ENCODE measurements around the gene OTULINL.

The OTULINL gene

GRCh38 chr5:14577971-14578370, 3.6 kb upstream of the OTULINL start:
- DNase-seq, result no peak

DNA sequence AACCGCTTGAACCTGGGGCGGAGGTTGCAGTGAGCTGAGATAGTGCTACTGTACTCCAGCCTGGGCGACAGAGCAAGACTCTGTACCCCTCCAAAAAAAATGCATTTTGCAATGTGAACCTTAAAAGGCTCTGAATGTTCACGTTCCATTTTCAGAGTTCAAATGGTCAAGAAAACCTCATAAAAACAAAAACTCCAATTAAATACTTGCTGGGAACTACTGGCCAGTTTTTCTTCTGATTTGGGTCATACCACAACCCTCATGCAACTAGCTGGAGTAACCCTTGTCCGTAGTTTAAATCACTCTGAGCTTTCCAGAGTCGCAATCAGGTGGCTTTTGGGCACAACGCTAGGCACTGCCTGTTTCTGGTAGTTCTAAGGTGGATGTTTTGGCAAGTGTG, 2.3 kb upstream of the OTULINL start:
- no peak for DNase-seq

GRCh38 chr5:14579731-14580397, 1.7 kb upstream of the OTULINL start:
- no peak for DNase-seq

- no peak for DNase-seq
Measured at GRCh38 chr5:14580398-14581034, 1.1 kb upstream of the OTULINL start.

- peak; percentile 42 for DNase-seq
Measured at GRCh38 chr5:14581891-14582796, 552 bp downstream of the OTULINL start.

DNA sequence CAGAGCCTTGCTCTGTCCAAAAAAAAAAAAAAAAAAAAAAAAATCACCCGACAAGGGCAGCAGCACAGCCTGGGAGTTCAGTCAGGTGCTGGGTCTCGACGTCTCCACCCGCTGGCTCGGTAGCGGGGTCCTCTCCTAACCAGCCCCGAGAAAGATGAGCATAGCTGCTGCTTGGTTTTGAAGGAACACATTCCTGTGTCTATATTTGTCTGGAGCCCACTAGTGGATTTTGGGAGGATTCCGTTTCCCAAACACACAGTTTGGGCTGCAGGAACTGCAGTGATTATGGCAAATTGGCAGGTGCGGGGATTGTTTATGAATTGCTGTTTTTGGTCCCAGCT, 1.2 kb downstream of the OTULINL start:
- DNase-seq, result no peak

DNA sequence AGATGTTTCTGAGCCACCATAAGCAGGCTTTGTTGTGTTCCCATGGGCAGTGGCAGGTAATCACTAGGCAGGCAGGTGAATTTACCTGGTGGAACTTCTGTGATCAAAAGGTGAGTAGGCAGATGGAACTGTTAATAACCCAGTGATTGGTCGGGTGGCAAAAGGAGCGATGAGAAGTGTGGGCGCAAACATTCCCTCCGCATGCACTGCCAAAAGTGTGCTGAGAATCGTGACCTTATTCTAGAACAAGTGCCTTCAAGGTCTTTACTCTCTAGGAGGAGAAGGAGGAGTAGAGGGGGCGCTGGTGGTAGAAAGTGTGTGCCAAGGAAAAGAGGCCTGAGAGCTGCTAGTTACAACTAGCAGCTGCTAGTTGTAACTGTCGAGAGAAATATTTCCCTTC, 3.3 kb downstream of the OTULINL start:
- no peak for DNase-seq

DNA sequence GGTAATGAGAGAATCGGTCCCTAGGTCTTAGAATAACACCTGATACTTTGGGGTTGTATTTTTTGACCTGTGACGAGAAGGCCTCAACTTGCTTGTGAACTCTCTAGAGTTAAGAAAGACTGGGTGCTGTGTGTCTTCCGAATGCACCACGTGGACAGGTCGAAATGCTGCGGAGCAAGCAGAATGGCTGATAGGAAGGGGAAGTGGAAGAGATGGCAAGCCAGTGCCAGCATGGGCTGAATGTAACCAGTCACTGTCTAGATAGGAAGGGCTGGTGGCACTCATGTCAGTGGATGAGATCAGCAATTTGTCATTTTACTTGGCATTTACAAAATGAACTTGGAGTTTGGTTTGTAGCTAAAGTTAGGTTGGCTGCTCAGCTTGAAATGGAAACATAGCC, 5.6 kb downstream of the OTULINL start:
- DNase-seq, result no peak

- DNase-seq, result no peak
Measured at GRCh38 chr5:14588145-14588544, 6.6 kb downstream of the OTULINL start.

DNA sequence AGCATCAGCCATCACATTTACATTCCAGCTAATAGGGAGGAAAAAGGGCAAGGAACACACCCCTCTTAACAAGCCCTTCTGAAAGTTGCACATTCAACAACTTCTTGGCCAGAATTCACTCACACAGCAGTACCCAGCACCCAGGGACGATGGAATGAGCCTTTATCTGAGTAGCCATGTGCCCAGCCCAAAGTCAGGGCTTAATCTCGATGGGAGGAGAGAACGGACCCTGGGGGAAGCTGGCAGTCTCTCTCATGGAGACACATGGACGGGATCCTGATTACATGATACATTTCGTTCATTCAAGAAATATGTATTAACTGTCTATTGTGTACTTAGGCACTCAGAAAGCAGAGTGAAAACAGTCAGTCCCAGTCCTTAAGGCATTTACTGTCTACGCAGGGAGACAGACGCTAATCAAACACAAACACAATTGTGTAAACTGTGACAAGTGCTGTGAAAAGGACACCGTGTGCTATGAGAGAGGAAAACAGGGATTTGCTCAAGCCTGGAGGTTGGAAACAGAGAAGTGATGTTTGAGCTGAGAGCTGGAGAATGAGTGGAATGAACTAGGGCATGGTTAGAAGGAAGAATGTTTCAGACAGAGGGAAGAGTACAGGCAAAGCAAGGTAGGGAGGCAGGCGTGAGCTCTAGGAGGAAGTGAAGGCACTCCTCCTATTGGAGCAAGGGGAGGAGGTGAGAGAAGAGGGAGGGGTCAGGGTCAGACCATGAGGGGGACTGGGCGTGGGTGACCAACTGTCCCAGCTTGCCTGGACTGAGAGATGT, 7.4 kb downstream of the OTULINL start:
- no peak for DNase-seq

GRCh38 chr5:14590949-14591348, 9.4 kb downstream of the OTULINL start:
- no peak for DNase-seq

DNA sequence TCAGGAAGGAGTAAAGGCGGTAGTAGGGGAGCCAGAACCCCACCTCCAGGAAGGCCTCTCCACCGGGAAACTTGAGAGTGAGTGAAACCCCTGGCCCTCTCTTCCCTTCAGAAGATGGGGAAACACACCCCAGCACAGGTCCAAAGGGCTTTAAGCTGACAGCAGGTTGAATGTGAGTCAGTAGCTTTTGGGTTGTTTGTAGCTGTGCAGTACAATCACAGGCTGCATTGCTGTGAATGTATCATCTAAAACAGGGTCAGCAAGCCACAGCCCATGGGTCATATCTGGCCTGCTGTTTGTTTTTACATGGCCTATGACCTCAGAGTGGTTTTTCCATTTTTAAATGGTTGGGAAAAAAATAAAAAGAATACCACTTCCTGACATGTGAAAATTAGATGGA, 10.0 kb downstream of the OTULINL start:
- DNase-seq, result no peak

- DNase-seq, result no peak
Measured at GRCh38 chr5:14593326-14594021, 11.9 kb downstream of the OTULINL start.

- DNase-seq, result no peak
Measured at GRCh38 chr5:14594378-14595074, 12.9 kb downstream of the OTULINL start.

DNA sequence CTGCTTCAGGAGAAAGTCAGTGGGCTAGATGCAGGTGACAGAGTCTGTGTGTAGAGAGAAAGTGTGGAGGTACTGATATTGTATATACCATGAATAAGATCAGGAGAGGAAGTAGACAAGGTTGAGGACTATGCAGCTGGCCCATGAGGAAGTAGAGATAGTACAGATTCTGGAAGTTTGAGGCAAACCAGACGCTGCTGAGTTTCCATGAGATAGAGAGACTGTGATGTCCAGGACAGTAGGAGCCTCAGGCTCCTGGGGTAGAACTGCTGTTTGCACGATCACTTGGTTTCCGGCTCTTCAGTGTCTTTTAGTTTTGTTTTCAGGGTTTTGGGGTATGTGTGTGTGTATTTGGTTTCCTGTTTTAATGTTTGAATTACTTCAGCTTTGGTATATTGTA, 13.6 kb downstream of the OTULINL start:
- no peak for DNase-seq

GRCh38 chr5:14595891-14596290, 14.3 kb downstream of the OTULINL start:
- DNase-seq, result no peak

DNA sequence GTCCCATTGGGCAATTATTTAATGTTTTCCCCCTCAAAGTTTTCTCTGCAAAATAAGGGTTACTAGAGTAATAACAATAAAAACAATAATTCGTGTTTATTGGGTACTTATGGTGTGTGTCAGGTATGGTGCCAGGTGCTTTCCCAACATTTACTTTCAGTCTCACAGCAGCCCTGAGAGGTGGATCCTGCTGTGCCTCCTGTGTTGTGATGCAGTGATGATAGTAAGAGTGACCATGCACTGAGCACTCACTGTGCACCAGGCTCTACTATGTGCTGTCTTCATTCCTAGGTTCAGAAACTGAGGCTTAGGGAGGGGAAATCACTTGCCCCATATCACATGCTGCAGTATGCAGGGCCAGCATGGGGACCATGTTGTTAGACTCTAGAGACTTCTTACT, 15.5 kb downstream of the OTULINL start:
- no peak for DNase-seq

- DNase-seq, result no peak
Measured at GRCh38 chr5:14598225-14598624, 16.6 kb downstream of the OTULINL start.

GRCh38 chr5:14599476-14600127, 18.0 kb downstream of the OTULINL start:
- no peak for DNase-seq

DNA sequence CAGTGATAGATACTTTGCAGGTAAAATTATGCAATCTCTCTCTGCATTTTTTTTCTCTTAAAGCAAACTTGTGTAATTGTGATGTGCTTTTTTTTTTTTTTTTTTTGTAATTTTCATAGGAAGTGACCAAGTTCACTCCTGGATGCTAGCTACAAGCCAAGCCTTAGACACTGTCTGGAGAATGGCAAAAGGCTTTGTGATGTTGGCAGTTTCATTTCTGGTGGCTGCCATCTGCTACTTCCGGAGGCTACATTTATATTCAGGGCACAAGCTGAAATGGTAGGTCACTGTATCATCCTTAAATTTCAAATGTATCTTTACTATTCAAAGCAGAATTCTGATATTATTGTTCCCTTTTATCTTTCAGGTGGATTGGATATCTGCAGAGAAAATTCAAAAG, 19.3 kb downstream of the OTULINL start:
- no peak for DNase-seq

DNA sequence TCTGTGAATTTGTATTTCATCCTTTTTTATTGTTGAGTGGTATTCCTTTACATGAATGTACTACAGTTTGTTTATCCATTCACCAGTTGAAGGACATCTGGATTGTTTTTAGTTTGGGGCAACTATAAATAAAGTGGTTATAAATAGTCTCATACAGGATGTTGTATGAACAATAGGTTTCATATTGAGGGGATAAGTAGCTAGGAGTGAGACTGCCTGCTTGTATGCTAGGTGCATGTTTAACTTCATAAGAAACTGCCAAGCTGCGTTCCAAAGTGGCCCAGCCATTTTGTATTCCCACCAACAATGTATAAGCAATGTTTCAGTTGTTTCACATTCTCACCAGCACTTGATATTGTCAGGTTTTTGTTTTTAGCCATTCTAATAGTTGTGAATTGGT, 21.5 kb downstream of the OTULINL start:
- no peak for DNase-seq

All from NCI-H1436 (cell line).